NCI-H2171 (cell line): ENCODE results near the gene ADGRA1.
A peak's percentile ranks its signal among the peaks of the same experiment; 100 is the strongest.
"Not testable (repeated sequence)": the region's sequence is repeated elsewhere in the genome, so short reads cannot be mapped to it uniquely, and the experiment has no call there.

Source experiments
- DNase-seq: peaks from one replicate; lab custom pipeline; 2025; lab: John Stamatoyannopoulos, UW

The ADGRA1 gene

DNA sequence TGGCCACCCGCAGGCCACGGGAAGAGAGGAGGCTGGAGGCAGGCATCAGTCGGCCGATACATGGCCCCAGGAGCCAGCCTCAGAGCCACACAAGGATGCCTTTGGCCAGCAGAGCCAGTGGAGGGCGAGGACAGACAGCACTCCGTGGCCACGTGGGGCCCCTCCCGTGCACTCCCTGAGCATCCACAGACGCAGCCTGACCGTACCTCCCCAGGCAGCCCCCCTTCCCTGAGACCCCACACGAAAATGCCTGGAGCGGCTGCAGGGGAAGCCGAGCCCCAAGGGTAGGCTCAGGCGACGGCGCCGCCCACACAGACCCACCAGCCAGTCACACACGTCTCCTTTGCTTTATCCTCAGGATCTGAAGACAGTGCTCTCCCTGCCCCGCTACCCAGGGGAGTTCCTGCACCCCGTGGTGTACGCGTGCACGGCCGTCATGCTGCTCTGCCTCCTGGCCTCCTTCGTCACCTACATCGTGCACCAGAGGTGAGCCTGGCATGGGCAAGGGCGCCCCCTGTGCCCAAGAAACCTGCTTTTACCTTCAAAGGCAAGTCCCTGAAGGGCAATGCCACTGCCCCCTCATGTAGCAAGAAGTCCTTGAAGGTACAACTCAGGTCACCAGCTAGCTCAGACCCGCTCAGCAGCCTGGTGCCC lies 9.0 kb downstream of the ADGRA1 start:
- no peak for DNase-seq

DNA sequence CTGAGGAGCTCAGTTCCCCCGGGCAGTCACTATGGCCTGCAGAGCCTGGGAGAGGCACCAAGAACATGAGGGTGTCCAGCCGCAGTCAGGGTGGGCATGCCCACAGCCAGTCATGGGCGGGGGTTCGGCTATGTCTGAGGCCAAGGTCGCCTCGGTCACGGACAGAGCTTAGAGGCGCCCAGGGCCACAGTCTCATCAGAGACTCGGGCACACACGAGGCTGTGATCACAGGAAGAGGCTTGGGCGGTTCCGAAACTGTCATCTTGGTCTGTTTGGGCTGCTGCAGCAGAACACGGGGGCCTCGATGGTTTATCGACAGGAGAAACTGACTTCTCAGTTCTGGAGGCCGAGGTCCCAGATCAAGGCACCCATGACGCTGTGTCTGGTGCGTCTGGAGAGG lies 9.7 kb downstream of the ADGRA1 start:
- DNase-seq, result no peak

DNA sequence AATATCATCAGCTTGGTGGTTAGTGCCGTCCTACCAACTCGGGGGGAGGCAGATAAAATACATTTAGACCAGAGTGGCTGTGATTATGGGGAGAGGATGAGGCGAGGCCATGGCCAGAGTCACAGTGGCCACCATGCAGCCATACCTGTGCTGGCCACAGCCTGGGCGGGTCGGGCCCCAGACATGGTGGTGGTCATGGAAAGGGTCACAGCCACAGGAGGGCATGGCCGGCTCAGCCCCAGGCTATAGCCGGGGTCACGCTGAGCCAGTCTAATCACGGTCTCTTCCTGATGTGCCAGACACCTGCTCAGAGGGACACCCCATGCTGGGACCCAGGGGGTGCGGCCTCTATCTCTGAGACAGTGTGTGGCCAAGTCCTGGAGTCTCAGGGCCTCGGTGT lies 10.2 kb downstream of the ADGRA1 start:
- no peak for DNase-seq

DNA sequence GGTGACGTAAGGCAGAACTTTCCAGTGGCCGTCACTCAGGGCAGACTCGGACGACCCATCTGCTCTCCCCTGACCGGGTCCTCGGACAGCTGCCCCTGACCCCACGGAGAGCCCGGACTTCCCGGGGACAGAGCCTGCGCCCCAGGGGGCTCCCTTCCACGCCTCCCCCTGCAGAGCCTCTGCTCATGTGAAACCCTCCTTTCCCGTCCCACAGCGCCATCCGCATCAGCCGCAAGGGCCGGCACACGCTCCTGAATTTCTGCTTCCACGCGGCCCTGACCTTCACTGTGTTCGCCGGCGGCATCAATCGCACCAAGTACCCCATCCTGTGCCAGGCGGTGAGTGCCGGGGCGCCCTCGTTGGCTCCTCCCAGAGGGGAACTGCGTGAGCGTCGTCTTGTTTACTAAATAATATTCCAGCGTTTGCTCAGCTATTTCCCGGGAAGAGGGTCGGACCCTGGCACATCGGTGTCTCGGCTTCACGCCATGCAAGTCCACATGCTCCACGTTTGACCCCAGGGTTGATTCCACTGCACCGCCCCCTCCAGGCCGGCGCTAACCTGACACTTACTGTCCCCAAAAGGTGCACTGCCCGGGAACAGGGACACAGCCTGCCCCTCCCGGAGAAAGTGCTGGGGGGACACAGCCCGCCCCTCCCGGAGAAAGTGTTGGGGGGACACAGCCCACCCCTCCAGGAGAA lies 10.9 kb downstream of the ADGRA1 start:
- DNase-seq, result no peak

DNA sequence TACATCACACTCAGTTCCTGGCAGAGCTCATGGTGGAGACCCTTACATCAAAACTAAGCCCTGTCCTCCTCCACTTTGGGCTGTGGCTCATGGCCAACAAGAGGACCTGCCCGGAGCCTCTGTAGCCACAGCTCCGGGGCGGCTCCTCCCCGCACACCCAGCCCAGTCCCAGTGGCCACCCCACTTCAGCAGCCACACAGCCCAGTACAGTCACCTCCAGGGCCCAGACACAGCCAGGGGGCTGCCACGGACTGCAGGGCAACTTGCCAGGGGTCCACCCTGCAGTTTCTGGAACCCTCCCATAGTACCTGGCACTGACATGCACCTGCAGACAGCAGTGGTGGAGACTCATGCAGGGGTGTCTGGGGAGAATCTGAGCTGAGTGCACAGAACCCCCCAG lies 11.8 kb downstream of the ADGRA1 start:
- no peak for DNase-seq

DNA sequence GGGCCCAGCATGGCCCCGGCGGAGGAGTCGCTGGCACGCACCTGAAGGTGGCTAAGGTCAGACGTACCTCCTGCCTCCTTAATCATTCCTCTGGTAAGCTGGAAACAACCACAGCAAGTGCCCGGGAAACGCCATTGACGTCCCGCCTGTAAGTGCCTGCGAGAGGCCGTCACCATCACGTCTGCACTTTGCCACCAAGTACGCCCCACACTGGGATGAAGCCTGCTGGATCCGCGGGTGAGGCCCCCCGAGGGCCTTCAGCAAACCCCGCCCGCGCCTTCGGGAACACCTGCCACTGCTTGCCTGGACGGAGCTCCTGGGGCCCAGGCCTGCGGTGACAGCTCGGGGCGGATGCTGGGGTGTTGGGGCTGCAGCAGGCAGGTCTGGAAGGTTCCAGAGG lies 12.5 kb downstream of the ADGRA1 start:
- no peak for DNase-seq

DNA sequence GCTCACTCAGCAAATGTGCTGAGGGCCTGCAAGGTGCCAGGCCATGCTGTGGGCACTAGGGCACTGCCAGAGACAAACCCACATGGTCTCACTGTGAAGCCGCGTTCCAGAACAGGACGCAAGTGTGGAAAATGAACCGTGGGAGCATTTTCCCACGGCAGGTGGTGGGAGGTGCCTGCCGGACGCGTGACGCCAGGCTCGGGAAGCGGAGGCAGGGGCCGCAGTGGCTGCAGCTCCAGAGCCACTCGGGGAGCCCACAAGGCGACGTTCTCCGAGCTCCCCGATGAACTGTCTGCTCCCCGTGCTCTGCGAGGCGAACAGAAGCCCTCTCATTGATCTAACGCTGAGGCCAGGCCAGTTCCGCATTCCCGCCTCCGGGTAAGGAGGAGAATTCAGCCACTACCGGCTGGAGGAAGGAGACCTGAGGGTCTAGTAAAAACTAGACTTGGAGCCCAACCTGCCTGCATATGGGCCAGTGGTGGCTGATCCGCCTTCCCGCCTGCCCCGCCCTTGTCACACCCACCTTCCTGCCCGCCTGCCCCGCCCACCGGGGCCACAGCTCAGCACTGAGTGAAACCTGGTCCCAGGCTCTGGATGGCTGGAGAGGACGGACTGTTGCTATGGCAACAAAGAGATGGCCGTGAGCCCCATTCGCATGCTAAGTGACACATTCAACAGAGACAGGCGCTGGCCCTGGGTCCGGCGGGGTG lies 13.1 kb downstream of the ADGRA1 start:
- no peak for DNase-seq

DNA sequence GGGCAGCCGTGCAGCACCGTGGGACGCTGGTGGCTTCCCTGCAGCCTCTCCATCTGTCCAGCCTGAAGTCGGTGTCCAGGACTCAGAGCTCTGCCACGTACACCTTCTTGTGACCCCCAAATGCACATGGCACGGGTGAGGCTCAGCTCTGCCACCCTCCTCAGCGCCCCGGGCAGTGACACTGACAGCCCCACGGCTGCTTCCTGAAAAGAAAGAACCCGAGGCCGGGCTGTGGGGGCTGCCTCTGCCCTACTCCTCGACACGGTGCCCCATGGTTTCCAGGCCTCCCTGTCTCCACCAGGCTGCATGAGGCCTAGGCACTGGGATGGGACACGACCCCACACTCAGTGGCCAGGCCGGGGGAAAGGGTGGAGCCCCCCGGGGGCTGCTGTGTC lies 13.7 kb downstream of the ADGRA1 start:
- no peak for DNase-seq

DNA sequence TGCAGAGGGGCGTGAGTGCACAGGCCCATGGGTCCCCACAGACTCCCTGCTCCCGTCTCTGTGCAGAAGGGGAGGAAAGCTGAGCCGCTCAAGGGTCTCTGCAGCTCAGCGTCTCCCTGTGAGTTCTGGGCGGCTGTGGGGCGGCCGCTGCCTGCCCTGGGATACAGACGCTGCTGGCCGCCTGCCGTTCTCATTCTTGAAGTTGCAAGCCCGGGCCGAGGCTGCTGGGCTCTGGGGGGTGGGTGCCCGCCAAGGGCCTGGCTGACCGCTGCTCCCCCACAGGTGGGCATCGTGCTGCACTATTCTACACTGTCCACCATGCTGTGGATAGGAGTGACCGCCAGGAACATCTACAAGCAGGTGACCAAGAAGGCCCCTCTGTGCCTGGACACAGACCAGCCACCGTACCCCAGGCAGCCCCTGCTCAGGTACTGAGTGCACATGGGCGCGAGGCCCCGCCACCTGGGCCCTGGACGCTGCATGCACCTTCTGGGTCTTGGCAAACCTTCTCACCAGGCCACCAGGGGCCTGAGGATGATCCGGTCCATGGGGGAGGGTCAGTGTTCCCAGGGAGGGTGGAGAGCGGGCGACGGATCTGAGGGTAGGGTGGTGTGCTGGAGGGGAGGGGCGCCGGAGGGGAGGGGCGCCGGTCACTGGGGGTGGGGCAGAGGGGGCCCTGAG lies 14.8 kb downstream of the ADGRA1 start:
- no peak for DNase-seq

DNA sequence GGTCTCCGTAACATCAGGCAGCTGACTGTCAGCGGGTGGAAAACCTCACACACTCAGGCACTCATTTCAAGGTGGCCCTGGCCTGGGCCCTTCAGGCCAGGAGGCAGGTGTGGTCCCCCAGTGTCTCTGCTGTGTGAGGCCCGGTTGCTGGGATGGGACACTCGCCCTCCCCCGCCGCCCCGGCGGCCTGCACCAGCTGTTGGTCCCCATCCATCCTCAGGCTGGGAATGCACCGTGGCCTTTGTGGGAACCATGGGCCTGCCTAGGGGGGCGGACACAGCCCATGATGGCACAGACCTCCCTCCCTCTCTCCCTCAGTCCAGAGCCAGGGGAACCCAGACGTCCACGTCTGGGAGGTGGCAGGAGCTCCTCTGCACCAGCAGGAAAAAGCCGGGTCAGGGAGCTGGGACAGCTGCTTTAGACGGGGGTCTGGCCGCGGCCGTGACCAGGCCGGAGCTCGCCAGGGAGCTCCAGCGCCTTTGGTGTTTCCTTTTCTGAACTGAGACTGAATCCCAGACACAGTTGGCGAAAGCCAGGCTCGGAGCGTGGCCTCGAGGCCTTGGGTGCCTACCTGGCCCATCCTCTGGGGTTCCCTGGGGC lies 15.7 kb downstream of the ADGRA1 start:
- no peak for DNase-seq

DNA sequence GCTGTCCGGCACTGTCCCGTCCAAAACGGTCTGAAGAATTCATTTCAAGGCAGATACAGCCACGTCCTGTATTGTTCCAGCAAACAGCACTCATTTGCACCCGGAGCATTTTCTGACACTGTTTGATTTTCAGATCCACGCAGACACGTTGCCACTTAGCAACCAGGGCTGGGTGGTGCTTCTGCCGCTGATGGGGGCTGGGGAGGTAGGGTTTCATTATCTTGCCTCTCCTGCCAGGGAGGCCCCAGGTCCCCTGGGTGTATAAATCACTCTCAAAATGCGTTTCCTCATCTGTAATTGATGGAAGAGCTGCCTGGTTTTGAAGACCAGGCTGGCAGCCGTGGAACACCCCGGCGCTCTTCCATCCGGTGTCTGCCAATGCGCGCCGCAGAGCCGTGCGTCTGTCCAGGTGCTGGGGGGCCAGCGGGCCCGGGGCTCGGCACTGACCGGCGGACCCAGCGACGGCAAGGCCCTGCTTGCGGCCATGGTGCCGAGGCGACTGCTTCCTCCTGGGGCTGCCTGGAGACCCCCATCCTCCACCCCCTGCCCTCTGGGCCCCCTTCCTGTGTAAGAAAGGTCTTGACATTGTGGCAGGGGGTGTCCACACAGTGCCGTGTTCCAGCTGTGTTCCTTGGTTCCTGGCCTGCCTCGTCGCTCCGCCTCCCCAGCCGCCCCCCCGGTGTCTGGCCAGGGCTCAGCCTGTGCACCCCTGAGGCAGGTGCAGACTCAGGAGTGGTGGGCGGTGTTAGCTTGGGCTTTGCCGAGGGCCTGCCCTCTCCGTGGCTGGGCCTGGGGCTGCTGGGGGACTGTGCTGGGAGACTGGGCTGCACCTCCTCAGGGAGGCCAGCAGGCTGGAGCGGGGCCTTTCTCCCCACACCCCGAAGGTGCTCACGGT lies 16.6 kb downstream of the ADGRA1 start:
- DNase-seq, result peak; percentile 48

DNA sequence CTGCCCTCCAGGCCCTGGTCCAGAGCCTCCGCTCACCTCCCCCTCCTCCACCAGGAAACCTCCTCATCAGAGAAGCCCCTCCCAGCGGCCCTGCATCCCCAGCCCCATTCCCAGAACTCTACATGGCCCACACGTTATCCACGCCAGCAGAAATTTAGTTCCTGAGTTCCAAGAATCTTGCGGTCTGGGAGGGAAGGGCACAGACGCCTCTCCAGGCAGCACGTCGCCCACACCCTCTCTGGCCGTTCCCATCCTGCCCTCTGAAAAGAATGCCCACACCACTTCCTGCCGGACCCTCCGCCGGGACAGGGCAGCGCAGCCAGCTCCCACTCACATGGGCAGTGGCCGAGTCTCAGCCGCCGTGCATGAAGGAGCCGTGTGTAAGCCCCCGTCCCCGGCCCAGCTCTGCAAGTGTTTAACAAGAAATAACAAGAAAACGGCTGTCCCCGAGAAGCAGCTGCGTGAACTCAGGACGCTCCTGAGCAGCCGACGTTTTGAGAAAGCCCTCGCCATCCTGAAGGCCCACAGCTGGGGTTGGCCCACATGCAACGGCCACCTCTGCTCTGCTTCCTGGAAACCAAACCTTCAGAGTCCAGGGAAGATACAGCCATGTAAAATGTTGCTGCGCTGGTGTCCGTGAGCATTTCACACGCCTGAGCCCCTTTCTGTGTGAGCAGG lies 17.4 kb downstream of the ADGRA1 start:
- no peak for DNase-seq

DNA sequence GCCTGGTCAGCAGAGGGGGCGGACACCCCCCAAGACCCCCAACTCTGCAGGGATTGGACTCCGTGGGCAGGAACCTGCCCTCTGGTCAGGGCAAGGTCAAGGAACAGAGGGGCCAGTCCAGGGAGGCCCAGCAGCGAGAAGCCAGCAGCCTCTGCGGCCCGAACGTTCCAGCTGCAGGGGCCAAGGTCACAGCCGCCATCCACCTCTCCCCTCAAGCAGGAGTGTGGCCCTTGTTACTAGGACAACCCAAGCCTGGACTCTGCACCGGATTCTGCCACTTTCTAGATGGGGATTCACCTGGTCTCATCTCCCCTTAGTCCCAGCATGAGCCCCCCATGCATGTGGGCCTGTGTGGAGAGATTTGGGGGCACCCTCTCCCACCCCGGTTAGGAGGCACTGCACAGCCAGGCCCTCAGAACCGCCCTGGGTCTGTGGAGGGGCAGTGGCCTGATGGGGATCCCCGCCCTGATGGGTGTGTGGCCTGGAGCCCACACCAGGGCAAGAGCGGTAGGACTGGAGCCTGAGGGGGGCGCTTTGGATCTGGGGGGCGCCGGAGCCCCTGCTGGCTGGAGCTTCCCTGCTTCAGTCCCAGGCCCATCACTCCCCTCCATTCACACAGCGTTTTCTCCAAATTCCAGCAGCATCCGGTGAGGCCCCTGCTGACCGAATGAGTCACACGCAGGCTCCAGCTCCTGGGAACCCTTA lies 18.1 kb downstream of the ADGRA1 start:
- DNase-seq, result no peak

DNA sequence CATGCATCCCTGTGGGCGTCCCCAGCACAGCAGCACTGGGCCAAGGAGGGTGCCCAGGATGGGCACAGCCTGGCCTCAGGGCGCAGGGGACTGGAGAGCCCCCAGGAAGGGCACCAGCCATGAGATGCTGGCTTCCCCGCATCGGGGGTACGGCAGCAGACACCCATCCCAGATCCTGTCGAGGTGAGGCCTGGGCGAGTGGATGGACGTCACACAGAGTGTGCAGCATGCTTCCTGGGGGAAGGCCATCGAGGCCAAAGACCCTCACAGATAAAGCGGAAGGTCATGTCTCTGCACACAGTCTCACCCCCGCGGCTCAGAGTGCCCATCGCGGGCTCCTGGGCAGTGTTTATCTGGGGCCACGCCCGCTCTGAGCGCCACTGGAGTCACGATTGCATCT lies 18.8 kb downstream of the ADGRA1 start:
- DNase-seq, result no peak

DNA sequence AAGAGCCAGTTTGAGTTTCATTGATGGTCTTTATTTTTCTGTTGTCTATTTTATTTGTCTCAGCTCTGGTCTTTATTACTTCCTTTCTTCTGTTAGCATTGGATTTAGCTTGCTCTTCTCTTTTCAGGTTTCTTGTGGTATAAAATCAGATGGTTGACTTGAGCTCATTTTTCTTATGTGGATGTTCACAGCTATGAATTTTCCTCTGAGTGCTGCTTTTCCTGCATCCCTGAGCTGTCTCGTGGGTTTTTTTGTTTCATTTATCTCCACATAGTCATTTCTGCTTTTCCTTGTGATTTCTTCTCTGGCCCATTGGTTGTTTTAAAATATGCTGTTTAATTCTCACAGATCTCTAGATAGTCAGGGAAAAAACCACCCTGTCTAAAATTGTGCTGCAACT lies 19.7 kb downstream of the ADGRA1 start:
- no peak for DNase-seq

DNA sequence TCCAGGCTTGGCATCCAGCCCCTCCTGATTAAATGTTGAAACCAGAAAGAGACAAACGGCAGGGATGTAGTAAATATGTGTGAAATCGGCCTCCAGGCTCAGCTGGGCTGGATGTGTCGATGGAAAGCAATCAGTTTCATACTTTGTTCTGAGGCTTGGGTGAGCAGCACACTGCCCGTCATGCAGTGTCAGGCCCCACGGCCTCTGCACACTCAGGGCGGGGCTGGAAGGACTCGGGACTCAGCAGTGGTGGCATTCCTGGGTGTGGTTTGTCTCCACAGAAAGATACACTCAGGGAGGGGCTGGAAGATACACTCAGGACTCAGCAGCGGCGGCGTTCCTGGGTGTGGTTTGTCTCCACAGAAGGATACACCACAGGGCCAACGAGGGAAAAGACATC lies 22.0 kb downstream of the ADGRA1 start:
- DNase-seq, result no peak

DNA sequence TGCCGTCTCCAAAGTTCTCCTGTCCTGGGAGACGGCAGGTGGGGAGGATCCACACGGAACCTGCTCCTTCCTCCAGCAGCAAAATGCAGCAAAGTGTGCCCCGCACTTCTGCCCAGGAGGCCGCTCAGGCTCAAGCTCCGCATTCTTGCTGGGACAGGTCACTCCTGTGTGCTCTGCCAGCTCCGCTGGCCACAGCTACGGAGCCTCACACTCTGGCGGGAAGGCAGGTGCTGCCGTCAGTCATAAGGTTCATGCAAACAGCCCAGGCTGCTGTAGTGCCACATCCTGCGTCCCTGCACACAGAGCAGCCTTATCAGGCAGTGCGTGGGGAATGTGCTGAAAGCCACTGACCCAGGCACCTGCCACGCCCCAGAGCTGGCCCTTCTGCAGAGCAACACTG lies 22.4 kb downstream of the ADGRA1 start:
- no peak for DNase-seq

DNA sequence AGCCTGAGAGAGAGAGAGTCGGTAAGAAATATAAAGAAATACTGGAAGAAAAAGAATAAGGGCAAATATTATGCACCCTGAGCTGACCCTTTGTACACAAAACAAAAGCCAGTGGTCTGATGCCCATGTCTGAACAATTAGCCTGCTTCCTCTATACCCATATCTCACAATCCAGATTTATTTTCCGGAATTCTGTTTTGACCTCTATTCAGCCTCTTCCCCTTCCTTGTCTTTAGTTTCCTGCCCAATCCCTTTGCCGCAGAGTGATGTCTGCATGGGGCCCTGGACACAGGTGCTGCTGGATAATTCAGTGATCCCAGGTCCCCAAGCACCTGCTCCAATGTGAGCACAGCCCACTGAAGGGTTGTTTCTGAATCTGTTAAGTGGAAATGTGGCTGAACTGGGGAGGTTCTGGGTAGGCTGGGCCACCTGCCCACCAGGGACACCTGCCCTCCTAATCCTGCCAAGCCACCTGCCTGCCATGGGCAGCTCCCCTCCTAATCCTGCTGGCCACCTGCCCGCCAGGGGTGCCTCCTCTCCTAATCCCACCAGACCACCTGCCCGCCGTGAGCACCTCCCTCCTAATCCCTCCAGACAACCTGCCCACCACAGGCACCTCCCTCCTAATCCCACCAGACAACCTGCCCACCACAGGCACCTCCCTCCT lies 23.0 kb downstream of the ADGRA1 start:
- no peak for DNase-seq

DNA sequence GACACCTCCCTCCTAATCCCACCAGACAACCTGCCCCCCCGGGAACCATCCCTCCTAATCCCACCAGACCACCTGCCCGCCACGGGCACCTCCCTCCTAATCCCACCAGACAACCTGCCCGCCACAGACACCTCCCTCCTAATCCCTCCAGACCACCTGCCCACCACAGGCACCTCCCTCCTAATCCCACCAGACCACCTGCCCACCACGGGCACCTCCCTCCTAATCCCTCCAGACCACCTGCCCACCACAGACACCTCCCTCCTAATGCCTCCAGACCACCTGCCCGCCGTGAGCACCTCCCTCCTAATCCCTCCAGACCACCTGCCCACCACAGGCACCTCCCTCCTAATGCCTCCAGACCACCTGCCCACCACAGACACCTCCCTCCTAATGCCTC lies 23.9 kb downstream of the ADGRA1 start:
- DNase-seq, result not testable (repeated sequence)
